ENCODE measurements around the gene PLD4. TPM values are rescaled to one million over a fixed set of nuclear protein-coding genes. Genes with fewer than 3 reads are reported as not detected.

Gene PLD4
- total RNA-seq, 1 donor: 25.6 TPM

DNA sequence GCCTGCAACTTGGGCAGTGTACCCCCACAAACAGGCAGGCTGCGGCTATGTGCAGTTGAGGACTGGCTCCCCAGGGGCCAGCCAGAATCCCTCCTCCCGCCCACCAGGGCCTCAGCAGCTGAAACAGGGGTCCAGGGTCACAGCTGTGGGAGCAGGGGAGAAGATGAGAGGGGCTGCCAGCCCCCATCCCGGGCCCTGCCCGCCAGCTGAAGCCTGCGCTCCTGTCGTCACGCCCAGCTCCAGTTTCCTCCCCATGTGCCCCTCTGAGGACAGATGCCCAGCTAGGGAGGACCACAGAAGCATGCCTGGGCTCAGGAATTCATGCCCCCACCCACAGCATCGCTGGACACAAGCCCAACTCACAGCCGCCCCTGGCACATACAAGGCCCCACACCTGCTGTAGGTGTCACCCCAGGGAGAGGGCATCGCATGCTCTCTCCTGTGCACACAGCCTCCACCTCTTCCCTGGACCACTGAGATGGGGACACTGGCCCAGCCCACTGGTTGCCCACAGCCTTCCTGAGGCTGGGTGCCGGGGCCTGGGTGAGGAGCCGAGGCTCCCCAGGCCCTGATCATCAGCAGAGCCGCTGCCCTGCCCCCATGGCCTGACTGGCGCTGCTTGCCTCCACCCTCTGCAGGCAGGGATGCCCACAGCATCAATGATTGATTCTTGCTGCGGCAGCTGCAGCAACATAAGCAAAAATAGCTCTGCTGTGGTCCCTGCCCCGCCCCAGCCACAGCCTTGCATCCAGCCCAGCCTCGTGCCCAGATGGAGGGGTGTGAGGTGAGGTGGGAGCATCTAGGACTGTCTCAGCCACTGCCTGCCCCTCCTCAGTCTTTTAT is 57.2 kb downstream of the PLD4 start:
- no peak for DNase-seq (ENCODE audit: low read depth in 2 of 3, low spot score in 2 of 3)

DNA sequence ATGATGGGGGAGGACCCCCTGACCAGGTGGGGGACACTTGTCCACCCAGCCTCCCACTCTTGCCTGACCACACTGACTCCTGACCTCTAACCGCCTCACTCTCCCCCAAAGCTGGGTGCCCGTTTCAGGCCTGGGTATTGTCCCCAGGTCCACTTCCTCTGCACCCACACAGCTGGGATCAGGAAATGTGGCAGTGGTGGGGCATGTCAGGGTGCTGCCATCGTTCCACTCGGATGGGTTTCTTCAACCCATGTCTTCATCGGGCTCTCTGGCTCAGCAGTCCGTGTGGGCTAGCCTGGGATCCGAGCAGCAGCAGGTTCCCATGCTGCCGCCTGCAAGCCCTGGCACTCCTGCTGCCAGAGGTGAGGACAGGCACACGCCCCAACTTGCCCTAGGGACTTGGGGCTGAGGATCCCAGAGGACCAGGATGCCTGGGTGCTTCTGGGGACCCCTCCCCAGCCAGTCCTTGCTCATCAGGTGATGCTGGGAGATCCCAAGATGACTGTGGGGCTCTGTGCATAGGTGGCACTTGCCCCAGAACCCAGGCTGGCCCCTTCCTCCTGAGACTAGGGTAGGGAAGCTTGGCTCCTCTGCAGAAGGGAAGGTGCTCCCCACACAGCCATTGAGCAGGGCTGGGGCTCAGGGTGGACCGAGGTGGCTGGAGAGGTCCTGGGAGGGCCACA is 58.0 kb downstream of the PLD4 start:
- no peak for DNase-seq (ENCODE audit: low read depth in 2 of 3, low spot score in 2 of 3)

Other genes with a start within 250 kb of the PLD4 start
- 37.4 TPM for gene INF2, start 235.3 kb upstream of the PLD4 start, total RNA-seq
- 3.8 TPM for gene ADSS1, start 200.7 kb upstream of the PLD4 start, total RNA-seq
- gene SIVA1, start 171.7 kb upstream of the PLD4 start, total RNA-seq: 89.9 TPM
- gene AKT1, start 129.1 kb upstream of the PLD4 start, total RNA-seq: 130 TPM
- gene ZBTB42, start 123.8 kb upstream of the PLD4 start, total RNA-seq: 11.8 TPM
- gene CEP170B, start 59.6 kb upstream of the PLD4 start, total RNA-seq: 0.81 TPM
- gene AHNAK2, start 53.5 kb downstream of the PLD4 start, total RNA-seq: under 0.01 TPM
- gene CLBA1, start 60.9 kb downstream of the PLD4 start, total RNA-seq: 7.3 TPM
- 26.7 TPM for gene CDCA4, start 96.2 kb downstream of the PLD4 start, total RNA-seq
- gene GPR132, start 140.6 kb downstream of the PLD4 start, total RNA-seq: 13.5 TPM
- 1.1 TPM for gene JAG2, start 243.9 kb downstream of the PLD4 start, total RNA-seq

All from hematopoietic multipotent progenitor cell (in vitro differentiated cells).